ENCODE measurements around the gene SRCIN1.

- TF ChIP-seq CTCF (IDR thresholded peaks at IDR 0.05) (no peak), POLR2A (IDR thresholded peaks at IDR 0.05) (no peak), POLR2AphosphoS5 (IDR thresholded peaks at IDR 0.05) (no peak)
These were observed 6.8 kb downstream of the SRCIN1 start for GRCh38 chr17:38598995-38599394.
